ENCODE results near the gene AKR1E2.

- TF ChIP-seq CTCF (IDR thresholded peaks at IDR 0.05; ENCODE audit: low read length) (no peak), EZH2 (IDR thresholded peaks at IDR 0.05; ENCODE audit: borderline replicate concordance, low read length) (no peak)
Observed at GRCh38 chr10:4845766-4846165, 19.8 kb downstream of the AKR1E2 start.

Data from OCI-LY1 (cell line).